Body of pancreas (tissue), 4 donors: ENCODE results near the gene FBXL17. TPM values are rescaled to one million over a fixed set of nuclear protein-coding genes. Genes with fewer than 3 reads are reported as not detected.

Experiments used
- ATAC-seq: fragments of 150-250 bp; one replicate; pipeline ENCODE4 v1.9.1; 2016
- DNase-seq, 4 donors: peaks; one replicate each; pipeline ENCODE4 v3.0.0-alpha.2; 2019
- H3K27ac ChIP-seq, 4 donors: fragments of 200-600 bp; sonication (generic); 1 replicate in 3 of 4; 2 replicates in 1 of 4; pipeline versions ENCODE4 v1.5.1 to v1.6.1; 2016 to 2019; ENCODE audit warnings: mild to moderate bottlenecking in 1 of 4, mixed read lengths in 1 of 4, moderate library complexity in 1 of 4
- H3K27me3 ChIP-seq, 2 donors: fragments of 200-600 bp; sonication (generic); one replicate each; pipeline ENCODE4 v1.6.0; 2016; ENCODE audit warnings: mild to moderate bottlenecking in 1 of 2
- H3K36me3 ChIP-seq, 2 donors: fragments of 200-600 bp; sonication (generic); replicated peaks in 1 of 2; 2 replicates each; pipeline ENCODE4 v1.5.1; 2016; ENCODE audit warnings: low read depth in 2 of 2; ENCODE audit not compliant: insufficient read depth in 1 of 2
- H3K4me1 ChIP-seq: fragments of 200-600 bp; sonication (generic); one replicate; pipeline ENCODE4 v1.6.0; 2016
- H3K4me3 ChIP-seq, 2 donors: fragments of 200-600 bp; sonication (generic); 1 replicate in 1 of 2; 2 replicates in 1 of 2; pipeline ENCODE4 v1.5.1; 2016 to 2019
- H3K9me3 ChIP-seq, 3 donors: fragments of 200-600 bp; sonication (generic); 1 replicate in 2 of 3; 2 replicates in 1 of 3; pipeline ENCODE4 v1.5.1; 2016
- CTCF ChIP-seq, 7 experiments: fragments of 450-650 bp in 4 of 7; fragments of 200-600 bp in 3 of 7; sonication (generic) in 3 of 7; IDR thresholded peaks; one replicate each; pipeline ENCODE4 v1.5.1; 2016 to 2019; ENCODE audit warnings: antibody characterized with exemption in 7 of 7
- POLR2A ChIP-seq, 3 donors: fragments of 450-650 bp; IDR thresholded peaks; one replicate each; pipeline ENCODE4 v1.6.1; 2016; ENCODE audit warnings: antibody characterized with exemption in 3 of 3, mild to moderate bottlenecking in 2 of 3
- WGBS, 2 donors: methylation state at CpG; one replicate each; pipeline ENCODE4 v1.1.5; 2017; 5-methylcytosine and 5-hydroxymethylcytosine counted together
- intact Hi-C: fragments of 100-400 bp; cut with DNase I; formaldehyde crosslinking; loops from one replicate; pipeline ENCODE4 v1.15.1; 2023
- total RNA-seq, 2 donors: library from RNA; depleted of rRNA; stranded (reverse); fragments of >200 nt; gene quantifications; one replicate each; pipeline ENCODE4 v1.1.0, GENCODE V29; 2016

Gene FBXL17
- total RNA-seq, 2 donors from 2014 or later = 5.3 to 13.5 TPM

- intact Hi-C loops = no loop called here
- Histone ChIP-seq H3K27ac (no peak overlapping the region), H3K4me3 (no peak overlapping the region), H3K36me3 (no peaks in the 10 kb centered on the region), H3K27me3 (no peaks in the 10 kb centered on the region), H3K4me1 (no peaks in the 10 kb centered on the region), H3K9me3 (no peaks in the 10 kb centered on the region)
- 71 to 81% methylated on average over 1 of the region's 1 CpG for WGBS, 2 donors
- DNase-seq (no peak), ATAC-seq (no peak)
- TF ChIP-seq POLR2A (IDR thresholded peaks at IDR 0.05) (no peak), CTCF (IDR thresholded peaks at IDR 0.05) (no peak)
These were observed 451.0 kb downstream of the FBXL17 start for GRCh38 chr5:107930891-107931290.

GRCh38 chr5:107930092-107930491 is 451.8 kb downstream of the FBXL17 start:
- ATAC-seq (no peak), DNase-seq (no peak)
- TF ChIP-seq CTCF (IDR thresholded peaks at IDR 0.05) (no peak), POLR2A (IDR thresholded peaks at IDR 0.05) (no peak)
- H3K36me3 ChIP-seq = no peaks in the 10 kb centered on the region
- no peak overlapping the region for H3K27ac ChIP-seq
- H3K4me3 ChIP-seq = no peak overlapping the region
- intact Hi-C loops = no loop called here
- WGBS, 2 donors = 92 to 97% methylated on average over 3 of the region's 3 CpGs
- no peaks in the 10 kb centered on the region for H3K27me3 ChIP-seq
- no peaks in the 10 kb centered on the region for H3K4me1 ChIP-seq
- no peaks in the 10 kb centered on the region for H3K9me3 ChIP-seq

GRCh38 chr5:107929080-107929479 is 452.8 kb downstream of the FBXL17 start:
- TF ChIP-seq POLR2A (IDR thresholded peaks at IDR 0.05) (no peak), CTCF (IDR thresholded peaks at IDR 0.05) (no peak)
- Histone ChIP-seq H3K4me1 (no peaks in the 10 kb centered on the region), H3K36me3 (no peaks in the 10 kb centered on the region), H3K27ac (no peak overlapping the region), H3K9me3 (no peaks in the 10 kb centered on the region), H3K4me3 (no peak overlapping the region), H3K27me3 (no peaks in the 10 kb centered on the region)
- ATAC-seq (no peak), DNase-seq (no peak)
- intact Hi-C loops = no loop called here

GRCh38 chr5:107926121-107926520 is 455.8 kb downstream of the FBXL17 start:
- 64 to 81% methylated on average over 1 of the region's 1 CpG for WGBS, 2 donors
- Histone ChIP-seq H3K4me1 (no peaks in the 10 kb centered on the region), H3K27me3 (no peaks in the 10 kb centered on the region), H3K27ac (no peak overlapping the region), H3K9me3 (no peaks in the 10 kb centered on the region), H3K36me3 (no peaks in the 10 kb centered on the region), H3K4me3 (no peak overlapping the region)
- no peak for TF ChIP-seq CTCF (IDR thresholded peaks at IDR 0.05)
- no peak for DNase-seq
- no peak for ATAC-seq
- intact Hi-C loops = no loop called here

GRCh38 chr5:107925200-107925599 is 456.7 kb downstream of the FBXL17 start:
- Histone ChIP-seq H3K4me1 (no peaks in the 10 kb centered on the region), H3K27ac (no peak overlapping the region), H3K27me3 (no peaks in the 10 kb centered on the region), H3K36me3 (no peaks in the 10 kb centered on the region), H3K9me3 (no peaks in the 10 kb centered on the region), H3K4me3 (no peak overlapping the region)
- DNase-seq (no peak), ATAC-seq (no peak)
- TF ChIP-seq POLR2A (IDR thresholded peaks at IDR 0.05) = no peak
- no peak for TF ChIP-seq CTCF (IDR thresholded peaks at IDR 0.05)
- 71% methylated on average over 4 of the region's 4 CpGs for WGBS, 2 donors
- intact Hi-C loops = no loop called here
